Measurements from ENCODE around the gene RSPH1. TPM values are rescaled to one million over a fixed set of nuclear protein-coding genes. Genes with fewer than 3 reads are reported as not detected.

Gene RSPH1
- total and polyA plus RNA-seq, 2 of the 8 experiments (the other 6 are each of a cell fraction or from before 2014, with no cell fraction given): 0.24 TPM; not detected in 1

GRCh38 chr21:42541174-42541573 is 45.1 kb upstream of the RSPH1 start:
- Histone ChIP-seq H2BK120ac (replicated peaks; ENCODE audit: low read depth, low read length) (no peak overlapping the region), H3K4me2 (ENCODE audit: insufficient read depth in 1 of 2, low read depth in 2 of 2, low read length in 2 of 2) (no peak overlapping the region), H2BK20ac (ENCODE audit: low read length) (no peak overlapping the region), H3K4me3 (ENCODE audit: extremely low read depth in 1 of 4, insufficient read depth in 2 of 4, low read depth in 3 of 4, low read length in 4 of 4) (no peak overlapping the region), H3K79me2 (ENCODE audit: control insufficient read depth in 1 of 2, insufficient read depth in 2 of 2, low read length in 2 of 2) (no peaks in the 10 kb centered on the region), H4K91ac (replicated peaks; ENCODE audit: insufficient read length, low read length) (no peak overlapping the region), H3K9me3 (ENCODE audit: insufficient read depth in 2 of 2, low read depth in 1 of 2, low read length in 1 of 2) (no peaks in the 10 kb centered on the region), H2BK5ac (ENCODE audit: low read depth, low read length) (no peak overlapping the region), H2BK15ac (ENCODE audit: low read length) (no peak overlapping the region), H3K79me1 (ENCODE audit: low read depth, low read length) (no peaks in the 10 kb centered on the region), H3K56ac (replicated peaks; ENCODE audit: insufficient read length, low read depth, low read length) (no peak overlapping the region), H3K27ac (ENCODE audit: low read depth, low read length) (no peak overlapping the region), H4K8ac (ENCODE audit: extremely low read depth, insufficient read depth, low read length) (no peak overlapping the region), H3K4me1 (replicated peaks in 1 of 4; ENCODE audit: control insufficient read depth in 3 of 4, insufficient read depth in 4 of 4, low read length in 3 of 4) (no peaks in the 10 kb centered on the region; a peak in 1 of 7 replicates), H3K27me3 (replicated peaks in 1 of 4; ENCODE audit: control insufficient read depth in 3 of 4, extremely low read depth in 1 of 4, insufficient read depth in 3 of 4, low read length in 3 of 4) (no peaks in the 10 kb centered on the region), H3K14ac (ENCODE audit: insufficient read length) (no peak overlapping the region), H3K18ac (ENCODE audit: extremely low read depth, low read length) (no peak overlapping the region), H3K4ac (replicated peaks; ENCODE audit: insufficient read length, low read depth, low read length) (no peak overlapping the region), H2AFZ (ENCODE audit: low read length) (no peak overlapping the region), H3K23ac (ENCODE audit: insufficient read length) (no peak overlapping the region), H2BK12ac (ENCODE audit: low read depth, low read length) (no peak overlapping the region), H4K5ac (ENCODE audit: insufficient read length, low read depth, low read length) (no peak overlapping the region), H4K20me1 (replicated peaks in 1 of 2; ENCODE audit: control insufficient read depth in 1 of 2, insufficient read depth in 2 of 2, low read length in 2 of 2) (no peaks in the 10 kb centered on the region), H3K23me2 (ENCODE audit: low read depth, low read length) (no peaks in the 10 kb centered on the region), H3K36me3 (ENCODE audit: control insufficient read depth in 2 of 4, insufficient read depth in 4 of 4, low read length in 3 of 4) (peaks cover 0 to 4% (median 1%) of the 10 kb centered on the region in 4 experiments; a peak in 5 of 8 replicates), H3K9ac (replicated peaks in 1 of 4; ENCODE audit: extremely low read depth in 1 of 4, low read depth in 3 of 4, low read length in 3 of 4) (no peak overlapping the region), H2AK5ac (ENCODE audit: low read depth, low read length) (no peak overlapping the region)
- DNase-seq (ENCODE audit: low read depth in 1 of 2, low spot score in 2 of 2) (no peak), FAIRE-seq (no peak)
- WGBS, 2 experiments (ENCODE audit: extremely low coverage in 1 of 2, insufficient coverage in 1 of 2, insufficient read length in 1 of 2, insufficient replicate concordance in 2 of 2, low coverage in 1 of 2, low lambda C conversion rate in 2 of 2, missing lambda C conversion rate in 1 of 2): 89% methylated on average over 12 of the region's 12 CpGs; no CpG with 5 or more reads in 1 of the 2 experiments
- POLR2A ChIA-PET (ENCODE audit: partially characterized antibody): no interaction called here
- TF ChIP-seq CHD2 (IDR thresholded peaks at IDR 0.05; ENCODE audit: low read length): no peak
- no peak for TF ChIP-seq SUZ12 (IDR thresholded peaks at IDR 0.05; ENCODE audit: low read length)
- TF ChIP-seq KDM1A (IDR thresholded peaks at IDR 0.05; ENCODE audit: borderline replicate concordance, low read length): no peak
- CTCF ChIA-PET (ENCODE audit: partially characterized antibody): interaction anchor here (0.7 to 1.3 kb wide), 3 partner anchors 11 to 360 kb away, joined by 3 to 4 read pairs (median 3); no protein-coding TSS in a partner anchor

All from H1 (cell line).